IPS-11a (cell line): ENCODE results near the gene SCN11A.

Experiments
- H3K4me3 ChIP-seq: one replicate; pipeline ENCODE4 v1.5.1; 2013; ENCODE audit warnings: low read depth, low read length, control low read depth

SCN11A gene

DNA sequence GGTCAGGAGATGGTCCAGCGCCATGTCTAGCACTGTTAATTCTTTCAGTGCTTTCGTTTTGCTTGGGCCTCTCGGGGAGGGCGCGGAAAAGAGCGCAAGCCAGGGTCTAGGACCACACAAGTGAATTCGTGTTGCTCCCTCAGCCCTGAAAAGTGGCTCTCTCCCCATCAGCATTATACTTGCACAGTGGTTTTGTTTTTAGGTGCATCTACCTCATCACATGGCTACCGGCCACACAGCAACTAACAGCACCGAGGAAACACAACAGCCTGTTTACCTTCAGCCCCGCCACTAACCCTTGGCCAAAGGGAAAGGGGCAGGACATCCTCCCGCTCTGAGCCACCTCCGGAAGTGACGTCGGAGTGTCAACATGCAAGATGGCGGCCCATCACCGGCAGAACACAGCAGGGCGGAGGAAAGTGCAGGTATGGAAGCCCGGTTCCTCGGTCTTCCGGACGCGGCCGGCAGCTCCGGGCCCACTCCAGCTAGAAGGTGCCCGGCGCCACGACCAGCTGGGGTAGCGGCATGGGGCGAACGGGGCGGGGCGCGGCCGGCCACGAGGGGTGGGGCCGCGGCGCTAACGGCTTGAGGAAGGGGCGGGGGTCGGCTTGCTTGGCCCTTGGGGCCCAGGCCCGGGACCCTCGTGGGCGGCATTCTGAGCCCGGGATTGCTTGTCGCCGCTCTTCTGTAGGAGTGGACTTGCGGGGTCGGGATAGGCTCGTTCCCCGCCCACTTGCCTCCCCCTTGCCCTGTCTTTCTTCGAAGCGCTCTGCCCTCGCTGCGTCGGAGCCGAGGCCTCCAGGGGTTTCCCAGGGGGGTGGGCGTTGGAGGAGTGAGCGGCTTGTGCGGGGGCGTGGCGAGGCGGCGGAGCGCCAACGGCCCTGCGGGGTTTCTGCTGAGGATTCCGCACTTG, at the start of gene SCN11A, which contains the start of gene WDR48:
SCN11A (minus strand) TSS at position 296 of the 913 bp plus-strand sequence. CDS start 101,582 bp downstream, outside the sequence.
WDR48 (plus strand) TSS at position 368 of the 913 bp plus-strand sequence; CDS start at position 378, 10 bp downstream.
- peak within 1 kb of the TSS; percentile 64 for H3K4me3 ChIP-seq

DNA sequence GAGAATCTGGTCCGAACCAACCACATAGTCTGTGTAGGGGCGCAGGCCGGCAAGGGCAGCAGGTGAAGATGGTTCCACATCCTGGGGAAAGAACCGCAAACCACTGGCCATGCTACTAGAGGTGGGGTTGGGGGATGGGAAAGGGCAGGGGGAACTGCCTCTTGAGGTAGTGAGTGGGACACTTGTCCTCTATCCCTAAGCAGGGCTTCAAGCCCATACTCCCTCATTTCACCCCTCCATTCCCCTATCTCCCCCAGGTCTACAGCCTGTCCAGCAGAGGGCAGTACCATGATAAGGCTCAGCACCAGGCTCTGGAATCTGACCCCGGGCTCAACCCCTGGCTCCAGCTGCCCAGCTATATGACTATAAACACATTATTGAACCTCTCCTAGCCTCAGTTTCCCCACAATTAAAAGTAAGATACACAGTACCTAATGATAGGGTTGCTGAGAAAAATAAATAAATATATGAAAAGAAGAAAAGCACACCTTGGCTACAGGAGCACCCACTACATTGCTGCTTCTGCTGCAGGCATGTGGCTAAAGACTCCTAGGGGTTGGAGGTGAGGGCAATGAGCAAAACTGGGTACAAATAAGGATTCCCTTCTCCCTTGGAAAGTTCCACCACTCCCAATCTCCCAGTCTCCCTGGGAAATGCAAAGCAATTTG, 49.4 kb upstream of the SCN11A start:
- no peak overlapping the region for H3K4me3 ChIP-seq

DNA sequence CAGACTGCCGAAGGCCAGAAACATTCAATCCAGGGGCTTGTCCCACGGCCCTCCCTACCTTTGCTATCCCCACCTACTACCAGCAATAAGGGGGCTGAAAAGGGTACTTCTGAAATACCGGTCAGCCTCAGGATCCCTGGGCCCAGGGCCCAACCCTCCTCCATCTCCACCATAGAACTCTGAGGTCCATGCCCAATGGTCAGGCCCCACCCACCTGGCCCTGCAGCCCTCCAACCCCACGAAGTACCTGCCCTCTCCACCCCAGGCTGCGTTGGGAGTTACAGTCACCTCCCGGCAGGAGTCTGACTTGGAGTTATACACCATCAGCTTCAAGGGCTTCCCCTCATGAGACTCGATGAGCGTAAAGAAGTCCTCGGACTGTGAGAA, 48.7 kb upstream of the SCN11A start:
- H3K4me3 ChIP-seq: no peak overlapping the region

DNA sequence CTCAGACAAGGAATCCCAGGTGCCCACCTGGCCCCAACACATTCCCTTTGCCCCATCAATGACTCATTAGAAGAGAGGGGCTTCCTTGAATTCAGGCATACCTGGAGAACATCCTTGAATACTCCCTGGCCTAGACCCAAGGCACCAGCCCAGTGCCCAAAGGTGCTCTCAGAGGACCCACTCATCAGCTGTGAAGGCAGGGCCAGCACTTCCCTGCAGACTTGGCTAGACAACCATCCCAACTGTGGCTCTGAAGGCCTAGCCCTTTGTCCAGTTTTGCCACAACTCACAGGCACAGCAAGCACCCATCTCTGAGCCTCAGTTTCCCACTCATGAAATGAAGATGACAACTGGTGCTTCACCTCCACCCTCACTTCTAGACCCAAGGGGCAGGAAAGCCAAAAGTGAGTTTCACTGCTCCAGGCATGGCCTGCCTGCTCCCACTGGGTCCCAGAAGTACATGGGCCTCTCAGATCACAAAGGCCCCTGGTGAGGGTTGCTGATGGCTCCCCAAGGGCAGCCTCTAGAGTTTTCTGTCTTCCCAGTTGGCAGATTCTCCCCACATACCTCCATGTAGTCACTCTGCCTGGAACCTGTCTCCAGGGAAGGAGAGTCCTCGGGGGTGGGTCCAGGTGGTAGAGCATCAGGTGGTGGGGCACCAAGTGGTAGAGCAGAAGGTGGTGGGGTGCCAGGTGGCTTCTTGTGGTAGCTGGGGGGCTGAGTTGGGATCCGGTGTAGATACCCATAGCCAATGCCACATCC, 48.2 kb upstream of the SCN11A start:
- no peak overlapping the region for H3K4me3 ChIP-seq

DNA sequence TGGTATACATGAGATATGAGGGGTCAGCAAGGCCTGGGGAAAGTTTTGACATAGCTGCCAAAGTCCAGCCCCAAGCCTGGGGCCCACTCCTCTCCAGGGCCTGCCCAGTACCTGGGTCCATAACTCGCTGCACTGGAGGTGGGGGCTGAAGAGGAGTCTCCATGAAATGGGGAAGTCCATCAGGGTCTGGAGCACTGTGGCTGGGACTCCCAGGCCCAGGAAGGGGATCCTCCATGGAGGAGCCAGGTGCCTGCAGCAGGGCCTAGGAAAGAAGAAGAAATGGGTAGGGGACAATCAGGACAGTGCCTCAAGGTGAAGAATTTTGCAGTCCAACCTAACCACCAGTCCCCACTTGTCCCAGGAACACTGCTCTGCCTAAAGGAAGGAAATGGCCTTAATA, 47.5 kb upstream of the SCN11A start:
- H3K4me3 ChIP-seq: no peak overlapping the region

DNA sequence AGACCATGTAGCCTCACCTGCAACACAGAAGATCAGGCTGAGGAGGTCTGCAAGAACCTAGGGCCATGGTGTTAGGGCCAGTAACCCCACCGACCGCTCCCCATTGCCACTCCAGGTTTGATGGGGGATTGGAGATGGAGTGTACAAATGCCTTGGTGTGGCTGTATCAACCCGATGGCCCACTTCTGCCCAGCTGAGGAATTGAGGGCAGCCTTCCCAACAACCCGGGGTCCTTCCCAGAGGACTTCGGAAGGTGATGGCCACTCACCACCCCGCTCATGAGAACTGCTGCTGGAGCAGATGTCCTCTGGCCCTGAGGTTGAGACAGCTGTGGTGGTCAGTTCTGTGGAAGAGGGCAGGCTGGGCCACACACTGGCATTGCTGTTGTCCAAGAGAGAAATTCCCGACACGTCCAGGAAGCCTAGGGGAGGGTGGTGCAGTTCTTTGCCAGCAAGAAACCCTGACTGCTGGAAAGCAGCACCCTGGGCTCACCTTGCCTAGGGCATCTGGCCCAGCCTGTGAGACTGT, 46.8 kb upstream of the SCN11A start:
- H3K4me3 ChIP-seq: no peak overlapping the region

DNA sequence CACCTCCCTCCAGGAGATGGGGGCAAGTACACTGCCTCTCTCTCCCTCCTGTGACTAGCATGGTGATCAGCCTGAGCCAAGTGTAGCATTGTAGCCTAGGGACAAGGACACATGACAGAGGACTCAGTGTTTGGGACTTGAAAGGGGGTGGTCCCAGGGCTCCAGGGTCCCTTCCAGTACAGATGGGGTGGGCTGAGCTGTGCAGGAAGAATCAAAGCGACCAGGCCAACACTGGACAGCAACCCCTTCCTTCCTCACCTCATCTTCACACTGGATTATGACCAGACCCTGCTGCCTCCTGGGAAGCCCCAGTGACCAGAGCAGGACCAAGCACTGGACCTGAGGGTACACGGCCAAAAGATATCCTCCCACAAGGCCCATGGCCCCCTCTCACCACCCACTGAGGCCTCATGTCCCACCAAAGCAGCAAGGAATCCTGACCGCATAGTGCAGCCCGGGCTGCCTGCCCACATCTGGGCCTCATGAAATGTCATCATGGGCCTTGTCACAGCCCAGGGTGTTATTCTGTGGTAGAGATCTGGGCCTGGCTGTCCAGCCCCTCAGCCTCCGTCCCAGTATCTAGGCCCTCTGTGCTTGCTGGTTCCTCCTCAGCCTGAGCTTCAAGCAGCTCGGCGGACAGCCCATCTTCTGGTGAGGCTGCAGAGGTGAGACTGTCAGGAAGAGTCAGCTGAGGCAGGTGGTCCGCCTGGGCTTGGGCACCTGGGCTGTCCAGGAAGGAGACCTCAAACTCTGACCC, 46.1 kb upstream of the SCN11A start:
- H3K4me3 ChIP-seq: no peak overlapping the region

DNA sequence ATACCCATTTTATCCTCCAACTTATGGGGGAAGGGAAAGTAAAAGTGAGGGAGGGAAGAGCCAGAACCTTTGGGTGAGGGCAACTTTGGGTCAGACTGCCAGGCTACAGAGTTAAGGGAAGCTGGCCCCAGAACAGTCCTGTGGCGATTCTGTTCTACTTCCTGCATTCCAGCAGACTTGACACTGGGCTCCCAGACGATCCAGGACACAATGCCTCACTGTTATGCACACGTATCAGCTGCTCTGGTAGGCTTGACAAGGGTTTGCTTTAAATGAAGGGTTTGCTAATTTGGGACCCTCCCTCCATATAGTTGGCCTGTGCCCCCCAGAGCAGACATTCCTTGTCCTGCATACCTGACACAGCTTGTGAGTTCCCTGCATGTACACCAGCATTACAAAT, 45.0 kb upstream of the SCN11A start:
- H3K4me3 ChIP-seq: no peak overlapping the region

DNA sequence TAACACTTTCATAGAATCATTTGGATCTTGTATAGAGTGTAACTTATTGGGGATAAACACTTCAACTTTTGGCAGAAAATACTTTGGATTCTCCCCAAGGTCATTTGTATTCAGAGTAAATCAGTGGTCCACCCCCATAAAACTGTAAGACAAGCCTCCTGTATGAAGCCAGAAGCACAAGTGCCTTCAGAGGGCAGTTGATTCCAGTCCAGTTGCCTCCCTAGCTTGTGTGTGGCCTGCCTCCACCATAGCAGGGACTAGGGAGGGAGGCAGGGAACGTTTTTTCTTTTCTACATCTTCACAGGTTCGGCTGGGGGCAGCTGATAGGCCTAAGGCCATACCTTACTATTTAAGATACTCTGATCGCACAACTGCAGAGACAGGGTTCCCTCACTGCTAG, 44.0 kb upstream of the SCN11A start:
- no peak overlapping the region for H3K4me3 ChIP-seq

DNA sequence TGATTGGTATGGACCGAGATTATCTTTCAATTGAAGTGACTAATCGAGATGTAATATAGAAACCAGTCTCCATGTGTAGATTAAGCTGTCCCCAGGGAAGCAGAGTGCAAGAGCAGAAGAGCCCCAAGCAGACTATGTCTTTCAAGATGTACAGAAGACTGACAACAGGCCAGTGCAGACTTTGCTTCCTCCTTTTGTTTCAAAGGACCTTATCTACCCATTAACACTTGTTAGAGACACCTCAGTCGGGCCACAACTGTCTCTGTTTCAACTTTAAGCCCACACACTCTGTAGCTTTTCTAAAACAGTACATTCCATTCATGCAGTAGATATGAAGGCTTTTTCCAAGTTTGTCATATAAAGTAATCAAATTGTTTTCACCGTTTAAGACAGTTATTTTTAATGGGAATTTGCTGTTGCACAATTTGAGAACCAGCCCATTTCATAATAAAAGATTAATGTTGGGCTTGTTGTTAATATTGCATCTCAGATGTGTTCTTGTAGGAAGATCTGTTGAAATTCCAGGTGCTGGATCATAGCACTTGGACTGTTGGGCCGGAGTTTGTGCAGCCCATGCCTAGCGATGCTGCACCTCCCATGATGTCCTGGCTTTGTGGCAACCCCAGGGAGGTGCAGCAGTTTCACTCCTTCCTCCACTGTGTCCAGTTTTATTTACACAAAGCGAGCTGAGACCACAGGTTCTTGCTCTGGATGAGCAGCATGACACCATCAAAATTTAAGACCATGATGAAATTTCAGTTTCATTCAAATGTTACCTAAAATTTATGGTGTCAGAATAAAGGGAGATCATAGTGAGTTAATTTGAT, 43.3 kb upstream of the SCN11A start:
- no peak overlapping the region for H3K4me3 ChIP-seq

DNA sequence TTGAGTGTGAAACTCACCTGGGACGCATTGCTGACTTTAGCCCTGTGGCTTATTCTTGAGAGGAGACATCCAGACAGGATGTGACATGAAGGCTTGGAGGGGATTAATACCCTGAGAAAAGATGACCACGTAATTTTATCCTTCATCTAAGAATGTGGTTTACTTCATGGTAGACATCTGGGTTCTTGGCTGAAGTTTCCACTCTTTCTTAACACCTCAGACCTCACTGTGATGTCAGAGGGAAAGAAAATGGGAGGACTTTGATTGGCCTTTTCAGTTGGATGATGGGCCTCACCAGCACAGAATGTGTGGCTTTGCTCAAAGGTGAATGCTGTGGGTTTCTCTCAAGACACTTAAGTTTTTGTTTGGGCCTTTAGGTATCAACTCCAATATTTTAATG, 39.2 kb upstream of the SCN11A start:
- no peak overlapping the region for H3K4me3 ChIP-seq

DNA sequence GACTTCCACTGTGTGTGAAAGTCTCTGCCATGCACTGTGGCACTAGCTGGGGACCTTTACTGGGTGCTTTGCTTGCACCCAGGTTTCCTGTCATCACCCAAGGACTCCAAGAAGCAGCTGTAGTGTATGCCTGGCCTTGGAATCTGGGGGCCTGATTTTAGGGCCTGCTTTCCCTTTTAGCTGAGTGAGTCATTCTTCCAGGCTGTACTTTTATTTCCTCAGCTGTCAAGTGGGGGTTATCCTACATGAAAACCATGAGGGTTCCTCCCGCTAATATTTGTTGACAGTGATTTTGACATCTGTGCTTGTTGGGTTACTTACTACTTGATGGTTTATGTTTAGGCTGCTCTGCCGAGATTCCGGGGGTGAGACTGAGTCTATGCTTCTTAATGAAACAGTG, 37.1 kb upstream of the SCN11A start:
- H3K4me3 ChIP-seq: no peak overlapping the region

DNA sequence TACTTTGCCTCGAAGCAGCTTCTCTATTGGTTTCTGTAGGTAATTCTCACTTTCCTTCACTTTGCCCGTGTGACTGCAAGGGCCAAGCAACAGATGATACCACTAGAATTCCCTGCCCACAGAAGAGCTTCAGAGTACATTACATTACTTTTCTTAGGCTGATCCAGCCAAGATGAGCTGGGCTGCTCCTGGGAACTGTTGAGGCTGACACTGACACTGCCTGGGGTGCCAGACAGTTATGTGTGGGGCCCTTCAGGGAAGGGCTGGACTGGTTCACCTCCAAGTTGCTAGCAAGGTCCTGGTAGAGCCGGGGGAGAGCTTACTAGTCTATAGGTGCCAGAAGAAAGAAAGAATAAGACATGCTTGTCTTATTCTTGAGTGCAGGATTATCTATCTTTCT, 36.7 kb upstream of the SCN11A start:
- H3K4me3 ChIP-seq: no peak overlapping the region

DNA sequence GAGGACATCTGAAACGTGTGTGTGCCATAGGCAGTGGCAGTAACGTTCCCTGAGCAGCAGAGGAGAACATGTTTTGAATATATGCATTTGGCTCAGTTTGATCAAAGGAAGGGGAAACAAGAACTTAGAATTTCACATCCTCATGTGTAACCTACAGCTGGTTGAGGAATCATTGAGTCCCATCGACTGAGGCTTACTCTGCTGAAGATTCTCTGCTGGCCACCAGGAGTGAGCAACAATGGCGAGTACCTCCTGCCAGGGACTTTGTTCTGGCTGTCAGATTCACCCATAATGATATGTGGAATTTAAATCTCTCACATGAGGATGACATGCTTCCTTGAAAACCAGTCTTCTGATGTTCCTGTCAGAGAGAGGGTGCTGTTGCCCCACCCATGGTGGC, 34.4 kb upstream of the SCN11A start:
- no peak overlapping the region for H3K4me3 ChIP-seq

DNA sequence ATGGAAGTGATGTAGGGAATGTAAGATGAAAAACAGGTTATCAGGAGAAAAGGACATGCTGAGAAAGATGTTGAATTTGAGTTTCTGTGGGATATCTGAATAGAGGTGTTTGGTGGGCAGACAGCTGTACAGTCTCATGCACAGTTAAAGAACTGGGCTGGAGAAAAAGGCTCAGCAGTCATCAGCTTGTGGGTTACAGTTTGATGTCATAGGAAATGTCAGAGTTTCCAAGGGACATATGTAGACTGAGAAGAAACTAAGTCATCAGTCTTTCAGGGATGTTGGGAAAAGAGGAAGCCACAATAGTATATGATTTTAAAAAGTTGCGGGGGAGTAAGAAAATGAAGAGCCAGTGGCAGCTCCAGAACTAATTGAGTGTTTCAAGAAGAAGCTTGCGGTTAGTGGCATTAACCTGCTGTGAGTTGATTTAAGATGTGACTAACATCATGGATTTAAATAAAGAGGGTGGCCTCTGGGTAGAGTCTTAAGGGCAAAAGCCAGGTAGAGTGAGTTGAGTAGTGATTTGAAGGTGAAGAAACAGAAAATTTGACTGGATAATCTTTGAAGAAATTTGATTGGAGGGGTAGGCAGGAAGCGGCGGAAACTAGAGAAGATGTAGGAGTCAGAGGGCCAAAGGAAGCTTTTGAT, 31.0 kb upstream of the SCN11A start:
- H3K4me3 ChIP-seq: no peak overlapping the region

DNA sequence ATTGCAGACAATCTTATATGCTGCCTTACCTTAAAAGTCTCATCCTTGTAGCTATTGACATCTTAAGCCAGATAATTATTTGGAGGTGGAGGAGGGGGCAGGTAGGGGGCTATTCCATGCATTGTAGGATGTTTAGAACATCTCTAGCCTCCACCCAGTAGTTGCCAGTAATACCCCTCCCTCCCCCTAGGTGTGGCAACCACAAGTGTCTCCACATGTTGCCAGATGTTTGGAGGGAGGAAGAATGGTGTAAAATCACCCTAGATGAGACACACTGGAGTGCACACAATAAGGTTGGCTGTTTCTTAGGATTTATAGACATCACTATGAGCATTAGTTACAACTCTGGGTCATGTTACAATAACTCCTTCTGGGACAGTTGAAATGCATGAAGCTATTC, 28.3 kb upstream of the SCN11A start:
- no peak overlapping the region for H3K4me3 ChIP-seq

DNA sequence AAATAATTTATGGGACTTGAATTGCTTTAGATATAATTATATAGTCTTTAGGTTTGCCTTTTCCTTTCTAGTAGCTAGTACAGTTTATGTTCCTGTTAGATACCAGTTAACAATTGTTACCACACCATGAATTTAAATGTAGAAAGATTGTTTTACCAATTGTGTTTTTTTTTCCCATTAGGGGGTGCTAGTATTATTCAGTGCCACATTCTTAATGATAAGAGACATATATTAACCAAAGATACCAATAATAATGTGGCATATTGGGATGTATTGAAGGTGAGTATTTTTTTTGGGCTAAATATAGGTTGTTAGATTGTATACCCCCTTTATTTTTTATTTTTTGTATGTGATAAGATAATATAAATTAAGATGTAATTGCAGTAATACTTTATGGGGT, 27.8 kb upstream of the SCN11A start:
- H3K4me3 ChIP-seq: no peak overlapping the region

DNA sequence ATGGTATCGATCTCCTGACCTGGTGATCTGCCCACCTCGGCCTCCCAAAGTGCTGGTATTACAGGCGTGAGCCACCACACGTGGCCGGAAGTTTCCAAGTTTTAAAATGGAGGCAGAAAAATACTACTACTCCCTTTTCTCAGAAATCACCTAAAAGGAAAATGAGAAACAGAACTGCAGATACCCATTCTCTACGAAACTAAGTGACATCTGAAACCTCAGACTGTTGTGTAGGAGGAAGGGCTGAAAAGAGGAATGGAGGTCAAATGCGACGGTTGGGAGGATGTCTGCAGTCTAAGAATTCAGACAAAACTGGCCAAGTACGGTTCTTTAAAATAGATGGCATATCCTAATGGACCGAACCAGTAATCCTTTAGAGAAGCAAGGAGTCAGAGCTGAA, 24.2 kb upstream of the SCN11A start:
- no peak overlapping the region for H3K4me3 ChIP-seq

DNA sequence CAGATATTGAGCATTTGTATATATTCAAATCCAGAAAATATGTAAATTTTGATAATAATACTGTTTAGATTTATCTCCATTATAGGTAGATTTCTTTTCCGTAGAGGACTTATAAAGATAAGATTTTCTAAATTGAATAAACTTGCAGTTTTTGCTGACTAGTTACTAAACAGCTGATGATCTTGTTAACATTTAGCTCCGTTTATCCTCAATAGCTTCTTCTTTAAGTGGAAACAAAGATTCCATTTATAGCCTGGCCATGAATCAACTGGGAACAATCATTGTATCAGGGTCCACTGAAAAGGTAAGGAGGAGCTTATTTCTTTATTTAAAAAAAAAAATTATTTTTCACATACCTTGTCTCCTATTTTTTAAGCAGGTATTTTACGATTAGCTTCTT, 16.8 kb upstream of the SCN11A start:
- no peak overlapping the region for H3K4me3 ChIP-seq
